ENCODE data around the gene DNAJC24.

DNAJC24 gene

GRCh38 chr11:31433851-31434250 is 64.2 kb downstream of the DNAJC24 start:
- DNase-seq: no peak
- H3K36me3 ChIP-seq (ENCODE audit: control insufficient read depth, insufficient read depth, low read length): no peaks in the 10 kb centered on the region

GRCh38 chr11:31437742-31438435 is 68.2 kb downstream of the DNAJC24 start:
- Histone ChIP-seq H3K27ac (ENCODE audit: insufficient read depth, low read length, poor library complexity, severe bottlenecking) (no peak overlapping the region), H3K27me3 (replicated peaks; ENCODE audit: control insufficient read depth, insufficient read depth, low read length, poor library complexity, severe bottlenecking) (no peaks in the 10 kb centered on the region), H3K36me3 (ENCODE audit: control insufficient read depth, insufficient read depth, low read length) (no peaks in the 10 kb centered on the region), H3K9me3 (ENCODE audit: control insufficient read depth, low read length) (no peaks in the 10 kb centered on the region), H3K4me3 (ENCODE audit: insufficient read depth, low read depth, low read length, poor library complexity, severe bottlenecking) (no peak overlapping the region), H3K4me1 (ENCODE audit: control insufficient read depth, insufficient read depth, low read length, poor library complexity, severe bottlenecking) (no peaks in the 10 kb centered on the region)
- no peak for DNase-seq

More at GRCh38 chr11:31433851-31434250, 64.2 kb downstream of the DNAJC24 start:
- H3K4me1 ChIP-seq (ENCODE audit: control insufficient read depth, insufficient read depth, low read length, poor library complexity, severe bottlenecking): no peaks in the 10 kb centered on the region
- no peaks in the 10 kb centered on the region for H3K27me3 ChIP-seq (replicated peaks; ENCODE audit: control insufficient read depth, insufficient read depth, low read length, poor library complexity, severe bottlenecking)
- no peak overlapping the region for H3K4me3 ChIP-seq (ENCODE audit: insufficient read depth, low read depth, low read length, poor library complexity, severe bottlenecking)
- no peak overlapping the region for H3K27ac ChIP-seq (ENCODE audit: insufficient read depth, low read length, poor library complexity, severe bottlenecking)
- no peaks in the 10 kb centered on the region for H3K9me3 ChIP-seq (ENCODE audit: control insufficient read depth, low read length)

- Histone ChIP-seq H3K9me3 (ENCODE audit: control insufficient read depth, low read length) (no peaks in the 10 kb centered on the region), H3K4me1 (ENCODE audit: control insufficient read depth, insufficient read depth, low read length, poor library complexity, severe bottlenecking) (no peaks in the 10 kb centered on the region), H3K27me3 (replicated peaks; ENCODE audit: control insufficient read depth, insufficient read depth, low read length, poor library complexity, severe bottlenecking) (no peaks in the 10 kb centered on the region), H3K4me3 (ENCODE audit: insufficient read depth, low read depth, low read length, poor library complexity, severe bottlenecking) (no peak overlapping the region), H3K27ac (ENCODE audit: insufficient read depth, low read length, poor library complexity, severe bottlenecking) (no peak overlapping the region), H3K36me3 (ENCODE audit: control insufficient read depth, insufficient read depth, low read length) (no peaks in the 10 kb centered on the region)
- no peak for DNase-seq
Measured at GRCh38 chr11:31441296-31441695, 71.6 kb downstream of the DNAJC24 start.

DNA sequence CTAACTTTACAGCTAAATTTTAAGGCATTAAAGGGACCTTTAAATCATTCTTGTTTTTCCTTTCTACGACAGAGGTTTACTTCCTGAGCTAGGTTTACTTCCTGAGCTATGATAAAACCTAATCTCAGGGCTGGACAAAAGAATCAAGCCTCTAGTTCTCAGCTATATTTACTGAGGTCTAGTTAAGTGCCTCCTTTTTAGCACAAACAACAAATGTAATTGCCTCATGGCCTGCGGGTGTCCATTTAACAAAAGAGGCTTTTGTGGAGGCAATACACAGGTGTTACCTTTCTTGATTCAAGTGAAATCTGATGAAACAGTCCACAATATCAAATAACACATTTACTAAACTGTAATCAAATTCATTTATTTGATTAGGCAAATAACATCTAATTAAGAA is 72.4 kb downstream of the DNAJC24 start:
- DNase-seq: no peak
- Histone ChIP-seq H3K27ac (ENCODE audit: insufficient read depth, low read length, poor library complexity, severe bottlenecking) (no peak overlapping the region), H3K27me3 (replicated peaks; ENCODE audit: control insufficient read depth, insufficient read depth, low read length, poor library complexity, severe bottlenecking) (no peaks in the 10 kb centered on the region), H3K9me3 (ENCODE audit: control insufficient read depth, low read length) (no peaks in the 10 kb centered on the region), H3K4me3 (ENCODE audit: insufficient read depth, low read depth, low read length, poor library complexity, severe bottlenecking) (no peak overlapping the region), H3K36me3 (ENCODE audit: control insufficient read depth, insufficient read depth, low read length) (no peaks in the 10 kb centered on the region), H3K4me1 (ENCODE audit: control insufficient read depth, insufficient read depth, low read length, poor library complexity, severe bottlenecking) (no peaks in the 10 kb centered on the region)

DNA sequence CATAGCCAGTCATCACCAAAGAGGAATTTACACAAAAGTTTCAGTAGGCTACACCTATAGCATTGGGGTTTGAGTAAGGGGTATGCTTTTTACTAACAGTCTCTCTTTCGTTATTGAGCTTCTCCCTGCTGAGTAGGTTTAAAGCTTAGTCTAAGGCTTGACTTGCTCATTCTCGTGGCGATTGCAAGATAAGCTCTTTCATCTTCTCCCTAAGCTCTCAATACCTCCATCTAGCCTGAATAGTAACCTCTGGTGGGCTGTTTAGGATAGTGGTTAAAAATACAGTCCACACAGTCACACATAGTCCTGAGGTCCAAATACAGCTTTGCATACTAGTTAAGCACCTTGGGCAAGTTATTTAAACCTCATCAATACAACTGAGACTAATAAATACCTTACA is 74.1 kb downstream of the DNAJC24 start:
- Histone ChIP-seq H3K36me3 (ENCODE audit: control insufficient read depth, insufficient read depth, low read length) (no peaks in the 10 kb centered on the region), H3K4me1 (ENCODE audit: control insufficient read depth, insufficient read depth, low read length, poor library complexity, severe bottlenecking) (no peaks in the 10 kb centered on the region), H3K27me3 (replicated peaks; ENCODE audit: control insufficient read depth, insufficient read depth, low read length, poor library complexity, severe bottlenecking) (no peaks in the 10 kb centered on the region), H3K27ac (ENCODE audit: insufficient read depth, low read length, poor library complexity, severe bottlenecking) (no peak overlapping the region), H3K9me3 (ENCODE audit: control insufficient read depth, low read length) (no peaks in the 10 kb centered on the region), H3K4me3 (ENCODE audit: insufficient read depth, low read depth, low read length, poor library complexity, severe bottlenecking) (no peak overlapping the region)
- DNase-seq: no peak

GRCh38 chr11:31445621-31446020 is 76.0 kb downstream of the DNAJC24 start:
- H3K27me3 ChIP-seq (replicated peaks; ENCODE audit: control insufficient read depth, insufficient read depth, low read length, poor library complexity, severe bottlenecking): no peaks in the 10 kb centered on the region
- DNase-seq: no peak
- no peaks in the 10 kb centered on the region for H3K4me1 ChIP-seq (ENCODE audit: control insufficient read depth, insufficient read depth, low read length, poor library complexity, severe bottlenecking)
- H3K4me3 ChIP-seq (ENCODE audit: insufficient read depth, low read depth, low read length, poor library complexity, severe bottlenecking): no peak overlapping the region
- no peaks in the 10 kb centered on the region for H3K9me3 ChIP-seq (ENCODE audit: control insufficient read depth, low read length)
- no peak overlapping the region for H3K27ac ChIP-seq (ENCODE audit: insufficient read depth, low read length, poor library complexity, severe bottlenecking)
- H3K36me3 ChIP-seq (ENCODE audit: control insufficient read depth, insufficient read depth, low read length): no peaks in the 10 kb centered on the region

DNA sequence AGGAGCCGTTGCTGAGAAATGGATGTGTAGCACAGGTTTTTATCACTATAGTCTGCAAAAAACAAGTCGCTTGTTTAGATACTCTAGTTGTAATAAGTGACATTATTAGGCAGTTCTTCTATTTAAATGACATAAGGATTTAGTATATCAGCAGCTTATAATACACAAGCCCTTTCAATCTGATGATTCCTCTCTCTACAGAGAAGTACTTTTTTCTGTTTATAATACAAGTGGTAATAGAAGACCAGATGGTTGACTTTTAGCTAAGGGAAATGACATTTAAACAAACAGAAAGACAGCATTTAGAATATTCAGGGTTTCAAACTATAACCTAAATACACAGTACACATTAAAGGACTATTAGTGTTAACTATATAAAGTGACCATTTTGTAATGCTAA is 79.4 kb downstream of the DNAJC24 start:
- Histone ChIP-seq H3K9me3 (ENCODE audit: control insufficient read depth, low read length) (no peaks in the 10 kb centered on the region), H3K27me3 (replicated peaks; ENCODE audit: control insufficient read depth, insufficient read depth, low read length, poor library complexity, severe bottlenecking) (no peaks in the 10 kb centered on the region), H3K4me3 (ENCODE audit: insufficient read depth, low read depth, low read length, poor library complexity, severe bottlenecking) (no peak overlapping the region), H3K36me3 (ENCODE audit: control insufficient read depth, insufficient read depth, low read length) (no peaks in the 10 kb centered on the region), H3K4me1 (ENCODE audit: control insufficient read depth, insufficient read depth, low read length, poor library complexity, severe bottlenecking) (no peaks in the 10 kb centered on the region), H3K27ac (ENCODE audit: insufficient read depth, low read length, poor library complexity, severe bottlenecking) (no peak overlapping the region)
- no peak for DNase-seq

DNA sequence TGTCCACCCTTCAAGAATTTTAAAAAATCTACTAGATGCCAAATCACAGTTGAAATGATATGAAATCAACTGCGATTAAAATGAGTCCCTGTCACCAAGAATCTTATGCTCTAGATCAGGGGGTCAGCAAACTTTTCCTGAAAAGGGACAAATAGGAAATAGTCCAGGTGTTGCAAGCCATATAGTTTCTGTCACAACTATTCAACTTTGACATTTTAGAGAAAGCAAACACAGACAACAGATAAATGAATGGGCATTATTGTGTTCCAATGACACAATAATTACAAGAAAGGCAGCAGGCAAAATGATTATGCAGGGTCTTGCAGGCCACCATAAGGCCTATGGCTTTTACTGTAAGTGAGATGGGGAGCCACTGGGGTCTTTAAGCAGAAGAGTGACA is 81.2 kb downstream of the DNAJC24 start:
- H3K4me1 ChIP-seq (ENCODE audit: control insufficient read depth, insufficient read depth, low read length, poor library complexity, severe bottlenecking): no peaks in the 10 kb centered on the region
- H3K36me3 ChIP-seq (ENCODE audit: control insufficient read depth, insufficient read depth, low read length): no peaks in the 10 kb centered on the region
- H3K27ac ChIP-seq (ENCODE audit: insufficient read depth, low read length, poor library complexity, severe bottlenecking): no peak overlapping the region
- DNase-seq: no peak
- no peaks in the 10 kb centered on the region for H3K9me3 ChIP-seq (ENCODE audit: control insufficient read depth, low read length)
- no peaks in the 10 kb centered on the region for H3K27me3 ChIP-seq (replicated peaks; ENCODE audit: control insufficient read depth, insufficient read depth, low read length, poor library complexity, severe bottlenecking)
- no peak overlapping the region for H3K4me3 ChIP-seq (ENCODE audit: insufficient read depth, low read depth, low read length, poor library complexity, severe bottlenecking)

- DNase-seq: no peak
- Histone ChIP-seq H3K27me3 (replicated peaks; ENCODE audit: control insufficient read depth, insufficient read depth, low read length, poor library complexity, severe bottlenecking) (no peaks in the 10 kb centered on the region), H3K4me3 (ENCODE audit: insufficient read depth, low read depth, low read length, poor library complexity, severe bottlenecking) (no peak overlapping the region), H3K27ac (ENCODE audit: insufficient read depth, low read length, poor library complexity, severe bottlenecking) (no peak overlapping the region), H3K9me3 (ENCODE audit: control insufficient read depth, low read length) (no peaks in the 10 kb centered on the region), H3K36me3 (ENCODE audit: control insufficient read depth, insufficient read depth, low read length) (no peaks in the 10 kb centered on the region), H3K4me1 (ENCODE audit: control insufficient read depth, insufficient read depth, low read length, poor library complexity, severe bottlenecking) (no peaks in the 10 kb centered on the region)
Measured at GRCh38 chr11:31455177-31455576, 85.5 kb downstream of the DNAJC24 start.

DNA sequence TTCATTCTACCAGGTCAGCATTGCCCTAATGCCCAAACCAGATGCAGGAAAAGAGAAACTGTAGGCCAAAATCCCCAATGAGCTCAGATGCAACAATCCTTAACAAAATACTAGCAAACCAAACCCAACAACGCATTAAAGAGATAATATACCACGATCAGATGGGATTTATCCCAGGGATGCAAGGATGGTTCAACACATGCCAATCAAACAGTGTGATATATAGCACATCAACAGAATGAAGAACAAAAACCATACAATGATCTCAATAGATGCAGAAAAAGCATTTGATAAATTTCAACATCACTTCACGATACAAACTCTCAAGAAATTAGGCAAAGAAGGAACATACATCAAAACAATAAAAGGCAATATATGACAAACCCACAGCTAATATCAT is 94.8 kb downstream of the DNAJC24 start:
- Histone ChIP-seq H3K27ac (ENCODE audit: insufficient read depth, low read length, poor library complexity, severe bottlenecking) (no peak overlapping the region), H3K9me3 (ENCODE audit: control insufficient read depth, low read length) (no peaks in the 10 kb centered on the region), H3K36me3 (ENCODE audit: control insufficient read depth, insufficient read depth, low read length) (peaks cover 4% of the 10 kb centered on the region), H3K27me3 (replicated peaks; ENCODE audit: control insufficient read depth, insufficient read depth, low read length, poor library complexity, severe bottlenecking) (no peaks in the 10 kb centered on the region), H3K4me1 (ENCODE audit: control insufficient read depth, insufficient read depth, low read length, poor library complexity, severe bottlenecking) (no peaks in the 10 kb centered on the region), H3K4me3 (ENCODE audit: insufficient read depth, low read depth, low read length, poor library complexity, severe bottlenecking) (no peak overlapping the region)
- no peak for DNase-seq

All from effector memory CD4-positive, alpha-beta T cell (primary cell).